MM.1S (cell line): ENCODE results near the gene ODF4.
"Not testable (repeated sequence)": the region's sequence is repeated elsewhere in the genome, so short reads cannot be mapped to it uniquely, and the experiment has no call there.

Experiments
- DNase-seq: peaks from one replicate; pipeline ENCODE4 v3.0.0-alpha.2; 2015
- H2AFZ ChIP-seq: fragments of 300-600 bp; sonication (generic); 2 replicates; pipeline ENCODE4 v1.6.0; 2016; ENCODE audit warnings: antibody characterized with exemption, low read length
- H3F3A ChIP-seq: fragments of 300-600 bp; sonication (generic); 2 replicates; pipeline ENCODE4 v1.6.1; 2016; ENCODE audit warnings: mild to moderate bottlenecking, antibody characterized with exemption, low read length, moderate library complexity, mixed read lengths; ENCODE audit not compliant: insufficient read depth
- H3K27ac ChIP-seq: fragments of 300-600 bp; sonication (generic); 2 replicates; pipeline ENCODE4 v1.5.1; 2016; ENCODE audit warnings: mild to moderate bottlenecking, low read length
- H3K27me3 ChIP-seq: fragments of 300-600 bp; sonication (generic); replicated peaks from 2 replicates; pipeline ENCODE4 v1.6.0; 2016; ENCODE audit warnings: low read length; ENCODE audit not compliant: insufficient read depth
- H3K36me3 ChIP-seq: fragments of 300-600 bp; sonication (generic); replicated peaks from 2 replicates; pipeline ENCODE4 v1.6.1; 2016; ENCODE audit warnings: mild to moderate bottlenecking, low read length, mixed read lengths; ENCODE audit not compliant: insufficient read depth
- H3K4me1 ChIP-seq: fragments of 300-600 bp; sonication (generic); 2 replicates; pipeline ENCODE4 v1.6.1; 2016; ENCODE audit warnings: low read length, mixed read lengths
- H3K4me2 ChIP-seq: fragments of 300-600 bp; sonication (generic); 2 replicates; pipeline ENCODE4 v1.6.0; 2016; ENCODE audit warnings: low read depth, low read length
- H3K4me3 ChIP-seq: fragments of 300-600 bp; sonication (generic); 2 replicates; pipeline ENCODE4 v1.5.1; 2016; ENCODE audit warnings: low read length, mixed read lengths
- H3K79me2 ChIP-seq: fragments of 300-600 bp; sonication (generic); 2 replicates; pipeline ENCODE4 v1.6.1; 2016; ENCODE audit warnings: mixed run types, low read length, mixed read lengths
- H3K9ac ChIP-seq: fragments of 300-600 bp; sonication (generic); 2 replicates; pipeline ENCODE4 v1.6.1; 2016; ENCODE audit warnings: low read length, mixed read lengths
- H3K9me2 ChIP-seq: fragments of 300-600 bp; sonication (generic); replicated peaks from 2 replicates; pipeline ENCODE4 v1.6.1; 2016; ENCODE audit warnings: mild to moderate bottlenecking, low read length, mixed read lengths; ENCODE audit not compliant: insufficient read depth
- H3K9me3 ChIP-seq: fragments of 300-600 bp; sonication (generic); replicated peaks from 2 replicates; pipeline ENCODE4 v1.6.1; 2016; ENCODE audit warnings: mild to moderate bottlenecking, low read length, mixed read lengths; ENCODE audit not compliant: insufficient read depth
- H4K20me1 ChIP-seq: fragments of 300-600 bp; sonication (generic); 2 replicates; pipeline ENCODE4 v1.6.1; 2016; ENCODE audit warnings: mild to moderate bottlenecking, low read length, moderate library complexity, mixed read lengths; ENCODE audit not compliant: insufficient read depth
- CTCF ChIP-seq: fragments of 300-600 bp; sonication (generic); IDR thresholded peaks from 2 replicates; pipeline ENCODE4 v1.5.1; 2016; ENCODE audit warnings: antibody characterized with exemption, low read length, mixed read lengths
- EZH2 ChIP-seq: fragments of 300-600 bp; sonication (generic); optimal IDR thresholded peaks from 2 replicates; pipeline ENCODE3; 2017; ENCODE audit warnings: low read depth, mild to moderate bottlenecking, antibody characterized with exemption, low read length, mixed read lengths
- EZH2phosphoT487 ChIP-seq: fragments of 300-600 bp; sonication (generic); IDR thresholded peaks from 2 replicates; pipeline ENCODE4 v1.6.1; 2018; ENCODE audit warnings: antibody characterized with exemption, low read length

ODF4 gene

GRCh38 chr17:8376271-8377067 is 36.8 kb downstream of the ODF4 start, which contains the start of gene KRABD2:
KRABD2 (minus strand) TSS chr17:8376704.
- Histone ChIP-seq H3K36me3 (peaks cover 19% of the 10 kb centered on the region), H3K9ac (peak within 1 kb of the TSS; percentile 55; the same call in 1 of the 2 replicates), H3K27me3 (no peaks in the 10 kb centered on the region), H3K79me2 (peaks cover 36% of the 10 kb centered on the region), H3F3A (peaks cover 62% of the 10 kb centered on the region), H4K20me1 (peaks cover 30% of the 10 kb centered on the region), H3K4me2 (peak within 1 kb of the TSS; percentile 61), H3K9me2 (no peaks in the 10 kb centered on the region), H3K9me3 (no peaks in the 10 kb centered on the region), H3K27ac (peak within 1 kb of the TSS; percentile 70; the same call in 1 of the 2 replicates), H3K4me1 (peaks cover 40% of the 10 kb centered on the region), H3K4me3 (peak within 1 kb of the TSS; percentile 72), H2AFZ (peak within 1 kb of the TSS; percentile 28)
- TF ChIP-seq CTCF: peak; percentile 64
- TF ChIP-seq EZH2: no peak
- no peak for TF ChIP-seq EZH2phosphoT487
- DNase-seq: peak; percentile 91

GRCh38 chr17:8377422-8377821 is 37.8 kb downstream of the ODF4 start:
- Histone ChIP-seq H3K4me3 (no peak overlapping the region), H3K36me3 (peaks cover 19% of the 10 kb centered on the region), H3K9ac (no peak overlapping the region; the same call in 1 of the 2 replicates), H3K27ac (peak overlapping the region; percentile 70; the same call in 1 of the 2 replicates), H3K79me2 (peaks cover 46% of the 10 kb centered on the region), H4K20me1 (peaks cover 30% of the 10 kb centered on the region), H3K9me3 (no peaks in the 10 kb centered on the region), H3K9me2 (no peaks in the 10 kb centered on the region), H3K4me2 (peak overlapping the region; percentile 61), H3K27me3 (no peaks in the 10 kb centered on the region), H3F3A (peaks cover 64% of the 10 kb centered on the region), H2AFZ (no peak overlapping the region), H3K4me1 (peaks cover 32% of the 10 kb centered on the region)
- no peak for DNase-seq
- no peak for TF ChIP-seq EZH2phosphoT487
- no peak for TF ChIP-seq EZH2
- TF ChIP-seq CTCF: no peak

GRCh38 chr17:8378117-8378516 is 38.5 kb downstream of the ODF4 start:
- H3K27ac ChIP-seq, H3K4me3 ChIP-seq, H3K9ac ChIP-seq, H3K9me2 ChIP-seq, DNase-seq, H3K27me3 ChIP-seq, H3K4me2 ChIP-seq, H3K9me3 ChIP-seq, H2AFZ ChIP-seq: not testable (repeated sequence)
- H3K79me2 ChIP-seq: peaks cover 52% of the 10 kb centered on the region
- H4K20me1 ChIP-seq: peaks cover 30% of the 10 kb centered on the region
- peaks cover 19% of the 10 kb centered on the region for H3K36me3 ChIP-seq
- peaks cover 26% of the 10 kb centered on the region for H3K4me1 ChIP-seq
- peaks cover 58% of the 10 kb centered on the region for H3F3A ChIP-seq

- Histone ChIP-seq H3K27me3 (no peaks in the 10 kb centered on the region), H3F3A (peaks cover 58% of the 10 kb centered on the region), H3K9me2 (no peaks in the 10 kb centered on the region), H3K36me3 (peaks cover 19% of the 10 kb centered on the region), H2AFZ (no peak overlapping the region), H3K9ac (no peak overlapping the region), H3K4me1 (peaks cover 26% of the 10 kb centered on the region), H3K79me2 (peaks cover 52% of the 10 kb centered on the region), H3K9me3 (no peaks in the 10 kb centered on the region), H3K27ac (no peak overlapping the region), H3K4me2 (peak overlapping the region; percentile 80), H3K4me3 (no peak overlapping the region), H4K20me1 (peaks cover 30% of the 10 kb centered on the region)
- no peak for TF ChIP-seq EZH2
- no peak for TF ChIP-seq CTCF
- TF ChIP-seq EZH2phosphoT487: no peak
- DNase-seq: no peak
Observed at GRCh38 chr17:8380049-8380448, 40.4 kb downstream of the ODF4 start.
